Caki2 (cell line): ENCODE data around the gene NECTIN3. TPM values are rescaled to one million over a fixed set of nuclear protein-coding genes. Genes with fewer than 3 reads are reported as not detected.

ENCODE experiments used
- DNase-seq: peaks from one replicate; pipeline ENCODE4 v3.0.0-alpha.2; 2015; ENCODE audit warnings: low read depth
- in situ Hi-C: cut with HindIII; loops from 2 replicates; pipeline ENCODE4 v1.10.0; 2016; ENCODE audit warnings: low sequenced_read_pairs, low pct_unique_long_range_greater_than_20kb, mixed read lengths
- total RNA-seq: library from RNA; depleted of rRNA; stranded (reverse); fragments of >200 nt; shearing (Covaris generic); gene quantifications from 2 replicates; pipeline ENCODE4 v1.2.3, GENCODE V29; 2014; ENCODE audit warnings: low replicate concordance; rRNA removed

NECTIN3 gene
- total RNA-seq, result 33.0 and 34.3 TPM in 2 replicates

GRCh38 chr3:111071257-111072030, at the start of gene NECTIN3:
Gene NECTIN3 (plus strand): TSS chr3:111071816. CDS start chr3:111072018, 202 bp downstream.
- in situ Hi-C loops, result no loop called here
- peak; percentile 95 for DNase-seq

- no peak for DNase-seq
- in situ Hi-C loops, result no loop called here
Observed at GRCh38 chr3:111027868-111028267, 43.7 kb upstream of the NECTIN3 start.

- in situ Hi-C loops, result no loop called here
Observed at GRCh38 chr3:111031538-111031937, 40.1 kb upstream of the NECTIN3 start.

GRCh38 chr3:111032677-111033076, 38.9 kb upstream of the NECTIN3 start:
- in situ Hi-C loops, result no loop called here
- DNase-seq, result no peak

More at GRCh38 chr3:111031538-111031937, 40.1 kb upstream of the NECTIN3 start:
- DNase-seq, result no peak

- in situ Hi-C loops, result no loop called here
- no peak for DNase-seq
Observed at GRCh38 chr3:111033470-111034050, 38.1 kb upstream of the NECTIN3 start.

- in situ Hi-C loops, result no loop called here
- DNase-seq, result no peak
Observed at GRCh38 chr3:111035316-111035715, 36.3 kb upstream of the NECTIN3 start.

GRCh38 chr3:111035902-111036301, 35.7 kb upstream of the NECTIN3 start:
- in situ Hi-C loops, result no loop called here
- no peak for DNase-seq

- in situ Hi-C loops, result no loop called here
- no peak for DNase-seq
Observed at GRCh38 chr3:111040959-111041358, 30.7 kb upstream of the NECTIN3 start.

GRCh38 chr3:111045564-111045963, 26.1 kb upstream of the NECTIN3 start:
- in situ Hi-C loops, result no loop called here
- no peak for DNase-seq

- no peak for DNase-seq
- in situ Hi-C loops, result no loop called here
Observed at GRCh38 chr3:111047042-111047441, 24.6 kb upstream of the NECTIN3 start.

- no peak for DNase-seq
- in situ Hi-C loops, result no loop called here
Observed at GRCh38 chr3:111047812-111048435, 23.7 kb upstream of the NECTIN3 start.

GRCh38 chr3:111051354-111051753, 20.3 kb upstream of the NECTIN3 start:
- DNase-seq, result no peak
- in situ Hi-C loops, result no loop called here

GRCh38 chr3:111068574-111068973, 3.0 kb upstream of the NECTIN3 start:
- no peak for DNase-seq
- in situ Hi-C loops, result no loop called here

- peak; percentile 21 for DNase-seq
- in situ Hi-C loops, result no loop called here
Observed at GRCh38 chr3:111069974-111070771, 1.4 kb upstream of the NECTIN3 start.

- no peak for DNase-seq
- in situ Hi-C loops, result no loop called here
Observed at GRCh38 chr3:111070772-111071256, 802 bp upstream of the NECTIN3 start.

- in situ Hi-C loops, result no loop called here
- peak; percentile 37 for DNase-seq
Observed at GRCh38 chr3:111072031-111072921, 660 bp downstream of the NECTIN3 start.

GRCh38 chr3:111073218-111073617, 1.6 kb downstream of the NECTIN3 start:
- in situ Hi-C loops, result no loop called here
- DNase-seq, result peak; percentile 35
